Colon (tissue), 2 donors: ENCODE measurements around the gene PDK2.
"Not testable (repeated sequence)": the region's sequence is repeated elsewhere in the genome, so short reads cannot be mapped to it uniquely, and the experiment has no call there.

ENCODE experiments used
- FAIRE-seq: peaks from 2 replicates; lab custom pipeline; 2012; peaks lifted over from hg19 to GRCh38; lab: Jason Lieb, UNC
- donor health status: control.
- donor health status: control.

Gene PDK2

GRCh38 chr17:50059256-50059655 is 35.9 kb upstream of the PDK2 start:
- no peak for FAIRE-seq

GRCh38 chr17:50059759-50060273 is 35.3 kb upstream of the PDK2 start:
- no peak for FAIRE-seq

- FAIRE-seq = no peak
These were observed 34.0 kb upstream of the PDK2 start for GRCh38 chr17:50060951-50061712.

DNA sequence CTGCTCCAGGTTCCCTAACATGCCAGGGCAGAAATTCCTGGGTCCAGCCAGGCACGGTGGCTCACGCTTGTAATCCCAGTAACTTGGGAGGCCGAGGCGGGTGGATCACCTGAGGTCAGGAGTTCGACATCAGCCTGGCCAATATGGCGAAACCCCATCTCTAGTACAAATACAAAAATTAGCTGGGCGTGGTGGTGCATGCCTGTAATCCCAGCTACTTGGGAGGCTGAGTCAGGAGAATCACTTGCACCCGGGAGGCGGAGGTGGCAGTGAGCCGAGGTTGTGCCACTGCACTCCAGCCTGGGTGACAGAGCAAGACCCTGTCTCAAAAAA is 33.5 kb upstream of the PDK2 start:
- FAIRE-seq = not testable (repeated sequence)

DNA sequence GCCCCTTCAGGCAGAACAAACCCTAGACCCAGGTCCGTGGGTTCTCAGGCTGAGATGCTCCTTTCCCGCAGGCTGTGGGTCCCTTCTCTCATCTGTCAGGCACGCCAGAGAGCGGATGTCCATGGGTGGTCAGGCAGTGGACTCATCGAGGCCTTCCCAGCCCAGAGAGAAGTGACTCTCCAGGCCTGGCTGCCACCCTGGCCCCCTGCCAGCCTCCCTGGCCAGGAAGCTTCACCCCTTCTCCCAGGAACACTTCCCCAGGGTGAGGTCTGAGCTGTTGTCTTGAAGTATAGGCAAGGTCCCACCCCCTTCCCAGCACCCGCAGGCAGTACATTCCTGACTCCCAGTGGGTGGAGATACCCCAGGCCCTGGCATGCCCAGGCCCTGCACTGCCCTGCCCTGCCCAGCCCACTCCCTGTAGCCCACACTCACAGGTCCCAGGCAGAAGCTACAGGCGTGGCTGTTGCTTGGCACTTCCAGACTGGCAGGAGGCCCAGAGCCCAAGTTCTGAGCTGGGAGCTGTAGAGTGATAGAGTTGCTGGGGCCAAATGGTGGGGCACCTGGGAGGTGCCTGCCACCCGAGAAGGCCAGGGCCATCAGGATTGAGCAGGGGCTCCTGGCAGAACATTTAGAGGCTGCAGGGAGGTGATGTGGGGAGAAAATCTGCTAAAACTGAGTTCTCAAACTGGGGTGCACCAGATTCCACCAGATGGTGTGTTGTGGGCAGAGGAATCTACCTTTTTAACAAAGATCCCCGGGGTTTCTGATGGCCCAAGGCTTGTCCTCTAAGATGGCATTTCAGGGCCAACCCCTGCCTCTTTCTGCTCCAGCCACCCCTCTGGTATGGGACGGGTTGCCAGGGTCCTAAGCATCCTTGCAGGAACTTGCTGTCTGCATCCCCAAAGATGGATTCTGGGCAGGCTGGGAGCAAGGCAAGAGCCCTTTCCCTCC is 32.6 kb upstream of the PDK2 start:
- FAIRE-seq = no peak

DNA sequence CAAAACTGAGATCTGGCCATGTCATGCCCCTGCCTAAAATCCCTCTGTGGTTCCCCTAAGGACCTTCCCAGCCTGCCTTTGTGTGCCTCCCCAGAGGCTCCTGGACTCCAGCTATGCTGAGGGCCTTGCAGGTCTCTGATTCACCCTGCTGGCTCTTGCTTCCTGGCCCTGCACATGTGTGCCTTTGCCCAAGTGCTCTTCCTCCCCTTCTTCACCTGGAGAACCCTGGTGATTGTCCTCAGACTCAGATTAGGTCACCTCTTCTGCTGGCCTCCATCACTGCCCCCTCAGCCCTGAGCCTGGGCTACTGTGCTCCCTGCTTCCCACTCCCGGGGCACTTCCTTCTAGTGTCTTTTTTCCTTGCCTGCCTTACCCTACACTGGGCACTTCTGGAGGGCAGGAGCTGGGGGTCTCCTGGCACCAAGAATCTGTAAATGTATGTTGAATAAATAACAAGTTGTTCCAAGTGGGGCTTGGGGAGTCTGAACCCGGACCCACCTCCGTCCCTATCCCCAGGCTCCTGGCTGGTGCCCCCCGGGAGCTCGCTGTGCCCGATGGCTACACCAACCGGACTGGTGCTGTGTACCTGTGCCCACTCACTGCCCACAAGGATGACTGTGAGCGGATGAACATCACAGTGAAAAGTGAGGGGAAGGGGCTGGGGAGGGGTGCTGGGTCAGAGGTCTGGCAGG is 31.4 kb upstream of the PDK2 start:
- no peak for FAIRE-seq

- FAIRE-seq = no peak
These were observed 30.7 kb upstream of the PDK2 start for GRCh38 chr17:50064253-50065001.

GRCh38 chr17:50065056-50065455 is 30.1 kb upstream of the PDK2 start:
- no peak for FAIRE-seq

DNA sequence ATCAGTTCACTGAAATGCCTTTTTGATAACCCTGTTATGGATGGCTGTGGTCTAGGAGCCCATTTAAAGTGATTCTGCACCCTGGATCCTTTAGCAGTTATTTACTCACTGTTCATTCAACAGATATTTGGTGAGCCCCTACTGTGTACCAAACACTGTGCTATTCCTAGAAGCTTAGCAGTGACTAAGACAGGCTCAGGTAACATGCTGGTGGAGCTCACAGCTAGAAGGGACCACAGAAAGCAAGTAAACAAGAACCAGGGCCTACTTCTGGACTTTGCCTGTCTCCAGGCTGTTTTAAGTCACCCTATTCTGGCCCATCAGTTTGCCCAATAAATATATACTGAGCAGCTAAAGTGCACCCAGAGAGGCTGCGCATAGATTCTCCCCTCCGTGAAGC is 28.2 kb upstream of the PDK2 start:
- no peak for FAIRE-seq

GRCh38 chr17:50067996-50068395 is 27.2 kb upstream of the PDK2 start:
- FAIRE-seq = no peak

- FAIRE-seq = no peak
These were observed 24.1 kb upstream of the PDK2 start for GRCh38 chr17:50070908-50071680.

- no peak for FAIRE-seq
These were observed 23.5 kb upstream of the PDK2 start for GRCh38 chr17:50071692-50072091.

DNA sequence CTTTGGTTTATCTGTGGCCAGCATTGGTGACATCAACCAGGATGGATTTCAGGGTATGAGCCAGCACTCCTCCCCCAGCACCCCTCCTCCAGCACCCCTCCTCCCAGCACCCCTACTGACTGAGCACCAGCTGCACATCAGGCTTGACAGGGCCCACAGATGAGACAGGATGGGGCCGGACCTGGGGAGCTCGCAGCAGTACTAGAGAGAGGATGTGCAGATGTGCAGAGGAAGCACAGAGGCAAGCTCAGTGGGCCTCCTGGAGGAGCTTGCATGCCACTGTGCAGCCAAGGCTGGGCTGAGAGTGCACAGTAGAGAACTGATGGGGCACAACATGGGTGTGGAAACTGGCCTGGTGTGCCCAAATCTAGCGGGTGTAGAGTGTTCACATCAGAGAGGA is 23.0 kb upstream of the PDK2 start:
- FAIRE-seq = no peak

- no peak for FAIRE-seq
These were observed 22.2 kb upstream of the PDK2 start for GRCh38 chr17:50072925-50073324.

DNA sequence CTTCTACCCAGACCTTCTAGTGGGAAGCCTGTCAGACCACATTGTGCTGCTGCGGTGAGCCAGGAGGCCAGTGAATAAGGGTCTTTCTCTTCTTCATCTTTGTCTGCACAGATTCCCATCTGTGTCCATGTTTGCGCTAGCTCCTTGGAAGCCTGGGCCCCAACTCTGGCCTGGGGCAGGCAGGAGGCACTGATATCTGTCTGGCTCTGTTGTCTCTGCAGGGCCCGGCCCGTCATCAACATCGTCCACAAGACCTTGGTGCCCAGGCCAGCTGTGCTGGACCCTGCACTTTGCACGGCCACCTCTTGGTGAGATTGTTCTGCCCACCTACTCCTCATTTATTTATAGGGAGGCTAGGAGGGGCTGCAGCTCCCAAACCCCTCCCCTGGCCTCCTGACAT is 20.9 kb upstream of the PDK2 start:
- no peak for FAIRE-seq

- FAIRE-seq = no peak
These were observed 19.6 kb upstream of the PDK2 start for GRCh38 chr17:50075446-50076032.

GRCh38 chr17:50076221-50076590 is 18.9 kb upstream of the PDK2 start:
- FAIRE-seq = no peak

DNA sequence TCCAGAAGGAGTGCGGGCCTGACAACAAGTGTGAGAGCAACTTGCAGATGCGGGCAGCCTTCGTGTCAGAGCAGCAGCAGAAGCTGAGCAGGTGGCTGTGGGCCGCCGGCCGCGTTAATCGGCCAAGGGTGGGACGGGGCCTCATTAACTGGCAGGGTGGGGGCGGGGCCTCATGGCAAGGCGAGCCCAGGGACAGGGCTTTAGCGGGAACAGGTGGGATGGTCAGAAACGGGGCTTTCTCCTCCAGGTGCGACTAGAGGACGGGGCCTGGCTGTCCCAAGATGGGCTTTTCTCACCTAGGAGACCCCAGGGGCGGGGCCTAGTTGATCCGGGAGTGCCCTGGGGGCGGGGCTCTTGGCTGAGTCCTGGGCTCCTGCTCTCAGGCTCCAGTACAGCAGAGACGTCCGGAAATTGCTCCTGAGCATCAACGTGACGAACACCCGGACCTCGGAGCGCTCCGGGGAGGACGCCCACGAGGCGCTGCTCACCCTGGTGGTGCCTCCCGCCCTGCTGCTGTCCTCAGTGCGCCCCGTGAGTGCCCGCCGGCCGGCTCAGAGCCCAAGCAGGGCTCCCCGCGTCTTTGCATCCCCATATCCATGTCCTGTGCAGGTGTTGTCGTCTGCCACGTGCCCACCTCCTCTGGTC is 18.4 kb upstream of the PDK2 start:
- FAIRE-seq = no peak

DNA sequence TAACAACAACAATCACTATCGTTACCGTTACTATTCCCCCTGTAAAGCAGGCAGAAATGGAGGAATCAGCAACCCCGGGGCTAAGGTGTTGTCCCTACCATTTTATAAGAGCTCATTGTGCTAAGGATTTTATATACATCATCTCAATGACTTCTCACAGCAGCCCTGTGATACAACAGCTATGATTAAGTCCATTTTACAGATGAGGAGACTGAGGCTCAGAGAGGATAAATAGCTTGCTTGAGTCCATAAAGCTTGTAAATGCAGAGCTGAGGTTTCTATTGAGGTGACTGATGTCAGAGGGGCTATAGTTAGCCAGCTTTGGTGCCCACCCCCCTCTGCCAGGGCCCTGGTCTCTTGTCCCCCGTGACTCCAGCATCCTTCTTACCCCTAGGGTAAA is 16.7 kb upstream of the PDK2 start:
- FAIRE-seq = no peak
